OCI-M2 (cell line): ENCODE measurements around the gene PSMD8.
"Not testable (repeated sequence)": the region's sequence is repeated elsewhere in the genome, so short reads cannot be mapped to it uniquely, and the experiment has no call there.

Experiments used
- DNase-seq: peaks from one replicate; lab custom pipeline; 2025; ENCODE audit not compliant: unreplicated experiment; lab: John Stamatoyannopoulos, UW

The PSMD8 gene

GRCh38 chr19:38361633-38362075 lies 12.7 kb upstream of the PSMD8 start:
- DNase-seq: no peak

- peak; percentile 97 for DNase-seq
These were observed 12.1 kb upstream of the PSMD8 start for GRCh38 chr19:38362076-38362945.

- not testable (repeated sequence) for DNase-seq
These were observed 11.3 kb upstream of the PSMD8 start for GRCh38 chr19:38362946-38363688.

- no peak for DNase-seq
These were observed 7.3 kb upstream of the PSMD8 start for GRCh38 chr19:38367041-38367440.

GRCh38 chr19:38369584-38369983 lies 4.8 kb upstream of the PSMD8 start:
- no peak for DNase-seq

GRCh38 chr19:38370299-38370698 lies 4.1 kb upstream of the PSMD8 start:
- no peak for DNase-seq

- no peak for DNase-seq
These were observed 3.3 kb upstream of the PSMD8 start for GRCh38 chr19:38371081-38371480.

- no peak for DNase-seq
These were observed 452 bp upstream of the PSMD8 start for GRCh38 chr19:38373907-38374331.

GRCh38 chr19:38375098-38375493 lies 725 bp downstream of the PSMD8 start:
- DNase-seq: no peak

- no peak for DNase-seq
These were observed 1.4 kb downstream of the PSMD8 start for GRCh38 chr19:38375748-38376147.

- no peak for DNase-seq
These were observed 2.2 kb downstream of the PSMD8 start for GRCh38 chr19:38376576-38376975.

GRCh38 chr19:38377052-38377451 lies 2.7 kb downstream of the PSMD8 start:
- no peak for DNase-seq

- DNase-seq: no peak
These were observed 4.5 kb downstream of the PSMD8 start for GRCh38 chr19:38378866-38379265.

GRCh38 chr19:38381138-38381537 lies 6.8 kb downstream of the PSMD8 start:
- no peak for DNase-seq

- no peak for DNase-seq
These were observed 8.8 kb downstream of the PSMD8 start for GRCh38 chr19:38383184-38383583.

GRCh38 chr19:38383743-38384142 lies 9.4 kb downstream of the PSMD8 start:
- DNase-seq: no peak

- DNase-seq: peak; percentile 68
These were observed 10.0 kb downstream of the PSMD8 start for GRCh38 chr19:38384209-38385027.

GRCh38 chr19:38385057-38385803 lies 10.9 kb downstream of the PSMD8 start:
- DNase-seq: no peak

- no peak for DNase-seq
These were observed 11.5 kb downstream of the PSMD8 start for GRCh38 chr19:38385804-38386257.

- no peak for DNase-seq
These were observed 12.1 kb downstream of the PSMD8 start for GRCh38 chr19:38386300-38386970.
